ENCODE data around the gene NKX6-1. TPM values are rescaled to one million over a fixed set of nuclear protein-coding genes. Genes with fewer than 3 reads are reported as not detected.

The NKX6-1 gene
- total RNA-seq, 1 experiment from 2014 or later: 0.37 TPM

GRCh38 chr4:84481077-84481859, 17.8 kb downstream of the NKX6-1 start:
- no TSS peak for BruUV-seq (replicated peaks)
- H3K4me3 ChIP-seq: no peak overlapping the region
- no peak overlapping the region for H3K4me2 ChIP-seq
- no peaks in the 10 kb centered on the region for H3K36me3 ChIP-seq (ENCODE audit: low read depth)
- intact Hi-C loops (cut with micrococcal nuclease; ENCODE audit: unreplicated experiment): no loop called here
- no peaks in the 10 kb centered on the region for H3K4me1 ChIP-seq (replicated peaks; ENCODE audit: insufficient read depth)
- H3K9me2 ChIP-seq (ENCODE audit: insufficient read depth): no peaks in the 10 kb centered on the region
- H4K20me1 ChIP-seq (ENCODE audit: insufficient read depth): no peaks in the 10 kb centered on the region
- H3K9me3 ChIP-seq (ENCODE audit: insufficient read depth, low read depth): no peaks in the 10 kb centered on the region
- ChIA-PET CTCF (no interaction called here), POLR2A (ENCODE audit: unreplicated experiment) (no interaction called here)
- H2AFZ ChIP-seq: no peak overlapping the region
- H3K79me2 ChIP-seq (ENCODE audit: low read depth): no peaks in the 10 kb centered on the region
- H3F3A ChIP-seq (ENCODE audit: insufficient read depth, low read depth): no peaks in the 10 kb centered on the region
- H3K27ac ChIP-seq: no peak overlapping the region
- no peak for DNase-seq
- no peaks in the 10 kb centered on the region for H3K27me3 ChIP-seq (ENCODE audit: insufficient read depth, low read depth)
- TF ChIP-seq EZH2 (IDR thresholded peaks at IDR 0.05; ENCODE audit: low read depth): no peak
- no peak for TF ChIP-seq CTCF (conservative IDR thresholded peaks at IDR 0.05)

GRCh38 chr4:84480082-84480481, 19.0 kb downstream of the NKX6-1 start:
- Histone ChIP-seq H3K4me2 (no peak overlapping the region), H3K27ac (no peak overlapping the region), H3K36me3 (ENCODE audit: low read depth) (no peaks in the 10 kb centered on the region), H3K9me3 (ENCODE audit: insufficient read depth, low read depth) (no peaks in the 10 kb centered on the region), H3K4me3 (no peak overlapping the region), H3K79me2 (ENCODE audit: low read depth) (no peaks in the 10 kb centered on the region), H2AFZ (no peak overlapping the region), H3K9me2 (ENCODE audit: insufficient read depth) (no peaks in the 10 kb centered on the region), H3F3A (ENCODE audit: insufficient read depth, low read depth) (no peaks in the 10 kb centered on the region), H4K20me1 (ENCODE audit: insufficient read depth) (no peaks in the 10 kb centered on the region), H3K4me1 (replicated peaks; ENCODE audit: insufficient read depth) (no peaks in the 10 kb centered on the region), H3K27me3 (ENCODE audit: insufficient read depth, low read depth) (no peaks in the 10 kb centered on the region)
- ChIA-PET CTCF (no interaction called here), POLR2A (ENCODE audit: unreplicated experiment) (no interaction called here)
- intact Hi-C loops (cut with micrococcal nuclease; ENCODE audit: unreplicated experiment): no loop called here
- TF ChIP-seq CTCF (conservative IDR thresholded peaks at IDR 0.05) (no peak), EZH2 (IDR thresholded peaks at IDR 0.05; ENCODE audit: low read depth) (no peak)
- no TSS peak for BruUV-seq (replicated peaks)
- DNase-seq: no peak

- POLR2A ChIA-PET (ENCODE audit: unreplicated experiment): no interaction called here
- no peaks in the 10 kb centered on the region for H3F3A ChIP-seq (ENCODE audit: insufficient read depth, low read depth)
- intact Hi-C loops (cut with micrococcal nuclease; ENCODE audit: unreplicated experiment): no loop called here
- H3K79me2 ChIP-seq (ENCODE audit: low read depth): no peaks in the 10 kb centered on the region
- H3K9me3 ChIP-seq (ENCODE audit: insufficient read depth, low read depth): no peaks in the 10 kb centered on the region
- DNase-seq: no peak
- H2AFZ ChIP-seq: no peak overlapping the region
- no peaks in the 10 kb centered on the region for H4K20me1 ChIP-seq (ENCODE audit: insufficient read depth)
- CTCF ChIA-PET: no interaction called here
- H3K4me1 ChIP-seq (replicated peaks; ENCODE audit: insufficient read depth): no peaks in the 10 kb centered on the region
- H3K36me3 ChIP-seq (ENCODE audit: low read depth): no peaks in the 10 kb centered on the region
- no peaks in the 10 kb centered on the region for H3K27me3 ChIP-seq (ENCODE audit: insufficient read depth, low read depth)
- no peak overlapping the region for H3K4me2 ChIP-seq
- H3K9me2 ChIP-seq (ENCODE audit: insufficient read depth): no peaks in the 10 kb centered on the region
- no peak overlapping the region for H3K4me3 ChIP-seq
- H3K27ac ChIP-seq: no peak overlapping the region
- TF ChIP-seq EZH2 (IDR thresholded peaks at IDR 0.05; ENCODE audit: low read depth) (no peak), CTCF (conservative IDR thresholded peaks at IDR 0.05) (no peak)
- no TSS peak for BruUV-seq (replicated peaks)
Observed at GRCh38 chr4:84479663-84480062, 19.4 kb downstream of the NKX6-1 start.
